GM21526 (cell line): ENCODE results near the gene B9D1.

Experiments used
- ATAC-seq: cut with Tn5 transposase; IDR thresholded peaks from one replicate; pipeline ENCODE4 v1.9.1; 2021; ENCODE audit warnings: moderate library complexity; ENCODE audit not compliant: unreplicated experiment, low FRiP score

B9D1 gene

GRCh38 chr17:19341641-19342610, 20.6 kb downstream of the B9D1 start:
- ATAC-seq, result no peak

DNA sequence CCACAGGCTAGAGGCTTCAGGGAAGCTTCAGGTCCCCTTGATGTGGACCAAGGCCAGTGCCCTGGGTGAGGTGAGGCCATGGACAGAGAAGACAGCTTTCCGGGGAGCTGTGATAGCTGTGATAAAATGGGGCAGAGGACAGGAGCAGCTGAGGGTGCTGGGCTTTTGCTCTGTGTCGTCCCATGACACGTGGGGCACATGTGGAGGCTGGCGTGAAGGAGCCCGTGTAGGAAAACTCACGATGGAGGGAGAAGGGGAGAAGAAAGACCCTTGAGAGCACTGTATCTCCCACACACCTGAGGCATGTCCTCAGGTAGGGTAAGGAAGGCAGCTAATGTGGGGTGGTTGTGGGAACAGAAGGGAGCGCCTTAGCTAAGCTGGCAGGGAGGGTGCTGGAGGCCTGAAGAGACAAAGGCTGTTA, 21.3 kb downstream of the B9D1 start:
- ATAC-seq, result no peak

DNA sequence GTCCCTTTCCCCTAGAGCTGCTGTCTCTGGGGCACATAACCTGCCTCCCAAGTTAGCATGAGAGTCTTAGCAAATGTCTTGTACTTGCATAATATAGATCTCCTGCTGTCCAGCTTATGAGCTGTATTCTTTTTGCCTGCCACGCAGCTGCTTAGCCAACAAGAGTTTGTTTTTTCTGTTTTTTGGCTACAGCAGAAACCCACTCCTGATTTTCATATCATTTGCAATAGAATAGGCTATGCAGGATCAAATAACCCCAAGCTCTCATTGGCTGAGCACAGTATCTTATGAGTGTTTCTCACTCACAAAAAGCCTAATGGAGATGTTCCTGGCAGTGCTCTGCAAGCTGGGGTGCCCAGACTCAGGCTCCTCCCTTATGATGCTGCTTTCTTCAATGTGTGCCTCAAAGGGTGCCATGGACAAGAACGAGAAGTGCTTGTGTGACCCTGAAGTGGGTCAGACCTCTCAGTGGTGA, 23.1 kb downstream of the B9D1 start:
- ATAC-seq, result no peak

DNA sequence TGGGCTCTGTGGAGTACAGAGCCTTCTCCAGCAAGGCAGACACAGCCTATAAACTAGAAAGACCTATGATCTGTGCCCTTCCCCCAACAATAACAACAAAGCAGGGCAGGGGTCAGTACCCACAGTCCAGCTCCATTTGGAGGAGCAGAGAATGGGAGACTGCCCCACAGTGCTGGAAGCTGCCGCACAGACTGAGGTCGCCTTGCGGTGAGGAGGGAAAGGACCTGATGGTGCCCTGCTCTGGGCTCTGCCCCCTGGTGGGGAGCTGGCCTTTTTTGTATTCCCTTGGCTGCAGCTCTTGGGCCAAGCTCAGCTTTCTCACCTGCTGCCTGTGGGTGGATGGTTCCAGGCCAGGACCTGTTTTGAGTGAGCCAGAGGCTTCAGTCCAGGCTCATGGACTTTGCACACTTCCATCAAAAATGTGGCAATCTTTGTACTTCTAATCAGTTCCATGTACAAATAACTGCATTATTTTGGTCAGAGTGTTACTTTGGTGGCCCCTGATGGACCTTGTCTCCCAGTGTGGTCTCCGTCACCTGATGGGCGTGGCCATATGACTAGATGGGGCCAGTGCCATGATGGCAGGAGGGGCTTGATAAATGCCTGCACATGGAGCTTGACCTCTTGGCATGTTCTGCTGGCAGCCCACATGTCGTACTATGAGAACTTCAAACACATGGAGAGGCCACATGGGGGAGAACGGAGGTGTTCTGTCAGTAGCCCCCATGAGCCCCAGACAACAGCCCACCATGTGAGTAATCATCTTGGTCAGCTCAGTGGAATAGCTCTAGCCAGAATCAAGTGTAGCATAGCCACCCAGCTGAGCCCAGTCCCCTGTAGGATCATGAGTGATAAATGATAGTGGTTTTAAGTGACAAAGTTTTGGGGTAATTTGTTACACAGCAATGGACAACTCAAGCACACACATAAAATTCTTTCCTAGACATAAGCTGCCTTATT, 24.2 kb downstream of the B9D1 start:
- ATAC-seq, result peak; percentile 54

DNA sequence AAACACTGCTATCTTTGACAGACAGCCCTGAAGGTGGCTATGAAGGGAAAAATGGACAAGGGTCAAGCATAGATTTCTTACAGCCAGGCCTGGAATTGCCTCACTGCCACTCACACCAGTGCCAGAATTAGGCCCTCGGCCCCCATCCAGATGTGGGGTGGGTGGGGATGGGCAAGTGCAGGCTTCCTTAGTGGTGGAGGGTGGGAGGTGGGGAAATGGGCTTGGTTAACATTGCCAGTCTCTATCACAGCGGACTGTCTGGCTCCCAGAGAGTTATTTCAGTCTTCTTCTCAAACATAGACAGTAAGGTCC, 24.9 kb downstream of the B9D1 start:
- no peak for ATAC-seq

- no peak for ATAC-seq
Measured at GRCh38 chr17:19336938-19337711, 25.4 kb downstream of the B9D1 start.

- ATAC-seq, result no peak
Measured at GRCh38 chr17:19335951-19336631, 26.4 kb downstream of the B9D1 start.

- ATAC-seq, result no peak
Measured at GRCh38 chr17:19334331-19334730, 28.2 kb downstream of the B9D1 start.

DNA sequence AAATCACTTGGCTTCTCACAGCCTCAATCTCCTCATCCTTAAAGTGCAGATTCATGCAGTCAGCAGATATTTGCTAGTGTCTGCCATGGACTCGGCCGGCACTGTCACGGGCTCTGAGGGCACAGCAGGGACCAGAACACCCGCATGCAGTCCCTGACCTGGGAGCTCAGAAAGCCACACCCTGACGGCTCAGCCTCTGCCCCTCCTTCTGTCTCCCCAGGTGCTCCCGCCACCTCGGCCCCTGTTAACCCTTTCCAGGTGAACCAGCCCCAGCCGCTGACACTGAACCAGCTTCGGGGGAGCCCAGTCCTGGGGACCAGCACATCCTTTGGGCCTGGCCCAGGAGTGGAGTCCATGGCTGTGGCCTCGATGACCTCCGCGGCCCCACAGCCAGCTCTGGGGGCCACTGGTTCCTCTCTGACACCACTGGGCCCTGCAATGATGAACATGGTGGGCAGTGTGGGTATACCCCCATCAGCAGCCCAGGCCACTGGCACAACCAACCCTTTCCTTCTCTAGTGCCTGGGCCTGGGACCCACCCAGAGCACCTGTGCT, 28.7 kb downstream of the B9D1 start:
- no peak for ATAC-seq

- ATAC-seq, result no peak
Measured at GRCh38 chr17:19333132-19333440, 29.4 kb downstream of the B9D1 start.

- no peak for ATAC-seq
Measured at GRCh38 chr17:19332371-19333131, 30.0 kb downstream of the B9D1 start.

DNA sequence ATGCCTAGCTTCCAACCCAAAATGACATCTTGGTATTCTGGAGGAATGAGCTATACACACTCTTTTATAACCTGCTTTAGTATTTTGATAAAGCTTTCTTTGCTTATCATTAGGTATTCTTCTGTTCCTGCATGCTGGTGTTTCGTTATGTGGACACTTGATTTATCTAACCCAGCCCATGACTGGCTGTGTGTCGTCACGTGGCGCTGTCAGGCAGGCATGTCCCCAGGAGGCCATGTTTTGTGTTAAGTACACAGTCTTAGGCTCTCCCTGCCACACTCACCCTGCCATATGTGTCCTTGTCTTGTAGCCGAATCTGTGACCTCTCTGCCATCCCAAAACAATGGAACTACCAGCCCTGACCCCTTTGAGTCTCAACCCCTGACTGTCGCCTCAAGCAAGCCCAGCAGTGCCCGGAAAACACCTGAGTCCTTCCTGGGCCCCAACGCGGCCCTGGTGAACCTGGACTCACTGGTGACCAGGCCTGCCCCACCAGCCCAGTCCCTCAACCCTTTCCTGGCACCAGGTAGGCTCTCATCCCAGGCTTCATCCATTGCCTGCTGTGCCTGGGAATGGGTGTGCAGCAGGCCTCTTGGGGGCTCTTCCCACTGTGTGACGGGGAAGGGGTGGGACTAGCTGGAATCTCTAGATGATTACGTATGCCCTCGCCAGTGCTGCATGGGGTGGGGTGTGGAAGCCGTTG, 30.8 kb downstream of the B9D1 start:
- no peak for ATAC-seq

DNA sequence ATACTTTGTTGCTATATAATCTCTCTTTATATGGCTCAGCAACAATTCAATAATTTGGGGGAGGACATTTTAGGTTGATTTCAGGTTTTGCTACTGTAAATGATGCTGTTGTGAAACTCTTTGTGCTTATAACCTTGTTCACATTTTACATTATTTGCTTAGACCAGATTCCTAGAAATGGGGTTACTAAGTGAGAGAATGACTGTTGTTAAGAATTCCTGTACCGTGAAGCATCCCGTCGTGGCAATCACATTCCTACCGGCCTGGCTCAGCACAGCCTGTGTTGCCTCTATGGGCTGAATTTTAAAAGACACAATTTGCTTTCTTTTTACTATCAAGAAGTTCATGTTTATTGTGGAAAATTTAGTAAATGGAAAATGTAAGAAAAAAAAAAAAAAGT, 31.4 kb downstream of the B9D1 start:
- no peak for ATAC-seq

- no peak for ATAC-seq
Measured at GRCh38 chr17:19330271-19330670, 32.3 kb downstream of the B9D1 start.

GRCh38 chr17:19329839-19330238, 32.7 kb downstream of the B9D1 start:
- ATAC-seq, result no peak

DNA sequence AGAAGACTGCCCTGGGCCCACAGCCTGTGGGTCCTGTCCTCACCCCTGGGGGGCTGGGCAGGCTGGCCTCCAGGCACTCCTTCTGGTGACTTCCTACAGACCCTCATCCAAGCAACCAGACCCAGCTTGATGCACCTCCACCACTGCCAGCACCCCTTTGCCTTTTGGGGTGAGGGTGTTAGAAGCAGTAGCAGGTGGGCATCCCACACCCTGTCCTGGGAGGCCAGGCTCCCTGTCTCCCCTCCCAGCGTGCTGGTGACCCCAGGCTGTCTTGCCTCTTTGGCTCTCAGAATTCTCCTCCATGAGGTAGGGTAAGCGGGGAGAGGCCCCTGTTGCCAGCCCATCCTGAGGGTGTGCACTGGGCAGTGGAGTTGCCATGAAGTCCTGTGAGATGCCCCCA, 33.4 kb downstream of the B9D1 start:
- ATAC-seq, result no peak

DNA sequence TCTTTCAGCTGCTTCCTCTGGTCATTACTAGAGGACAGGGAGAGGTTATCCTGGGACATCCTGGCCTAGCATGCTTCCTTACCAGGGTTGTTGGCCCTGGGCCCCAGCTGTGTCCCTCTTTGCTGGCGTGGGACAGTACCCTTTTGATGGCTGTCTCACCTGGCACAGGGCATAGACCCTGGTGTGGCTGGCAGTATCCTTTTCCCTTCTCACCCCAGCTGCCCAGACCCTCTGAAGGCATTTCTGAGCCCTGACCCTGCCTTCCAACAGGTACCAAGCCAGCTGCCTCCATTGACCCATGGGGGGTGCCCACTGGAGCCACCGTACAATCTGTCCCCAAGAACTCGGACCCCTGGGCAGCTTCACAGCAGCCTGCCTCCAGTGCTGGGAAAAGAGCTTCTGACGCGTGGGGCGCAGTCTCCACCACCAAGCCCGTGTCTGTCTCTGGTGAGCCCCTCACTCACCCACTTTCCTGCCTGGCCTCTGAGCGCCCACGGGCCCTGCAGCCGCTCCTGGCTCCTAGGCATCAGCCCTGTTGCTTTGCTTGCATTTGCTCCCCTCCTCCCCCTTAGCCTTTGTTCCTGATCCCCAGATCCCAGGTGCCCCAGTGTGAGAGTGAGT, 34.0 kb downstream of the B9D1 start:
- ATAC-seq, result no peak
